CD14-positive monocyte (primary cell): ENCODE results near the gene SKA2. TPM values are rescaled to one million over a fixed set of nuclear protein-coding genes. Genes with fewer than 3 reads are reported as not detected.
"Not testable (repeated sequence)": the region's sequence is repeated elsewhere in the genome, so short reads cannot be mapped to it uniquely, and the experiment has no call there.

ENCODE experiments used
- DNase-seq, 3 donors: peaks; one replicate each; pipeline ENCODE4 v3.0.0-alpha.2; 2011 to 2022
- H2AFZ ChIP-seq: 2 replicates; pipeline ENCODE4 v1.6.0; 2012; ENCODE audit warnings: mild to moderate bottlenecking, low read depth, low read length, inconsistent platforms; ENCODE audit not compliant: insufficient read depth, poor library complexity, severe bottlenecking
- H3K27ac ChIP-seq, 2 donors: 1 replicate in 1 of 2; 2 replicates in 1 of 2; pipeline ENCODE4 v1.5.1; 2012 to 2013; ENCODE audit warnings: low read length in 2 of 2, control low read depth in 1 of 2, inconsistent platforms in 1 of 2, low read depth in 1 of 2, mild to moderate bottlenecking in 1 of 2
- H3K27me3 ChIP-seq, 2 donors: one replicate each; pipeline versions ENCODE4 v1.6.0 to v1.6.1; 2011 to 2013; ENCODE audit warnings: low read length in 2 of 2; ENCODE audit not compliant: control insufficient read depth in 2 of 2, insufficient read depth in 2 of 2
- H3K36me3 ChIP-seq, 2 donors: replicated peaks in 1 of 2; 1 replicate in 1 of 2; 2 replicates in 1 of 2; pipeline versions ENCODE4 v1.5.1 to v1.6.1; 2012 to 2013; ENCODE audit warnings: low read length in 2 of 2, control low read depth in 1 of 2, inconsistent platforms in 1 of 2, mild to moderate bottlenecking in 1 of 2; ENCODE audit not compliant: insufficient read depth in 2 of 2, control insufficient read depth in 1 of 2
- H3K4me1 ChIP-seq, 2 donors: 1 replicate in 1 of 2; 2 replicates in 1 of 2; pipeline versions ENCODE4 v1.5.1 to v1.6.1; 2012 to 2013; ENCODE audit warnings: low read length in 2 of 2, control low read depth in 1 of 2, inconsistent platforms in 1 of 2, mild to moderate bottlenecking in 1 of 2, moderate library complexity in 1 of 2; ENCODE audit not compliant: insufficient read depth in 2 of 2, control insufficient read depth in 1 of 2
- H3K4me2 ChIP-seq: replicated peaks from 2 replicates; pipeline ENCODE3; 2012; ENCODE audit warnings: low read length, moderate library complexity, mild to moderate bottlenecking; ENCODE audit not compliant: poor library complexity, severe bottlenecking; ENCODE audit errors: extremely low read depth
- H3K4me3 ChIP-seq, 3 experiments: fragments of 200-600 bp in 1 of 3; sonication (generic) in 1 of 3; replicated peaks in 1 of 3; 1 replicate in 2 of 3; 2 replicates in 1 of 3; pipeline ENCODE4 v1.5.1; 2011 to 2013; ENCODE audit warnings: low read length in 3 of 3, mild to moderate bottlenecking in 3 of 3, control low read depth in 2 of 3, low read depth in 2 of 3, inconsistent platforms in 1 of 3, moderate library complexity in 1 of 3
- H3K79me2 ChIP-seq: 2 replicates; pipeline ENCODE4 v1.6.0; 2012; ENCODE audit warnings: mild to moderate bottlenecking, control low read depth, inconsistent platforms, low read length, moderate library complexity; ENCODE audit not compliant: insufficient read depth
- H3K9ac ChIP-seq: 2 replicates; pipeline ENCODE4 v1.6.0; 2017; ENCODE audit warnings: low read length, mild to moderate bottlenecking; ENCODE audit not compliant: insufficient read depth, poor library complexity, severe bottlenecking
- H3K9me3 ChIP-seq, 2 donors: replicated peaks in 1 of 2; 1 replicate in 1 of 2; 2 replicates in 1 of 2; pipeline versions ENCODE4 v1.5.1 to v1.6.1; 2012 to 2013; ENCODE audit warnings: low read length in 2 of 2, control low read depth in 1 of 2; ENCODE audit not compliant: control insufficient read depth in 1 of 2, insufficient read depth in 1 of 2
- H4K20me1 ChIP-seq: 2 replicates; pipeline ENCODE4 v1.6.0; 2012; ENCODE audit warnings: mild to moderate bottlenecking, low read length, control low read depth, moderate library complexity; ENCODE audit not compliant: insufficient read depth
- H3K27ac Mint-ChIP-seq, 7 donors: one replicate each; pipeline ENCODE4 v1.8.0; 2020; ENCODE audit warnings: mild to moderate bottlenecking in 7 of 7, mixed read lengths in 7 of 7, moderate library complexity in 6 of 7, inconsistent platforms in 2 of 7
- H3K27me3 Mint-ChIP-seq, 3 donors: one replicate each; pipeline ENCODE4 v1.8.0; 2021 to 2022; ENCODE audit warnings: low read depth in 3 of 3, mild to moderate bottlenecking in 3 of 3, mixed read lengths in 3 of 3, moderate library complexity in 3 of 3, inconsistent platforms in 1 of 3
- H3K36me3 Mint-ChIP-seq, 2 donors: one replicate each; pipeline ENCODE4 v1.8.0; 2020; ENCODE audit warnings: mixed read lengths in 2 of 2, inconsistent platforms in 1 of 2, mild to moderate bottlenecking in 1 of 2
- H3K4me1 Mint-ChIP-seq: one replicate; pipeline ENCODE4 v1.8.0; 2020; ENCODE audit warnings: mild to moderate bottlenecking, mixed read lengths
- H3K4me3 Mint-ChIP-seq, 2 donors: one replicate each; pipeline ENCODE4 v1.8.0; 2020; ENCODE audit warnings: mild to moderate bottlenecking in 2 of 2, mixed read lengths in 2 of 2, moderate library complexity in 1 of 2
- H3K9me3 Mint-ChIP-seq, 7 donors: one replicate each; pipeline ENCODE4 v1.8.0; 2020 to 2022; ENCODE audit warnings: mixed read lengths in 7 of 7, mild to moderate bottlenecking in 6 of 7, moderate library complexity in 6 of 7, inconsistent platforms in 2 of 7
- CTCF ChIP-seq: fragments of 200-600 bp; IDR thresholded peaks from one replicate; pipeline ENCODE4 v1.8.0; 2022; ENCODE audit warnings: antibody characterized with exemption, mild to moderate bottlenecking
- WGBS: methylation state at CpG from one replicate; pipeline ENCODE4 v1.1.5; 2013; ENCODE audit warnings: missing lambda C conversion rate; ENCODE audit not compliant: insufficient coverage; 5-methylcytosine and 5-hydroxymethylcytosine counted together
- intact Hi-C, 2 donors: fragments of 100-400 bp; cut with micrococcal nuclease; formaldehyde crosslinking; loops; one replicate each; pipeline versions ENCODE4 v1.15.0 to v1.15.1; 2023
- polyA plus RNA-seq, 3 donors: library from polyadenylated mRNA; depleted of rRNA in 1 of 3; unstranded in 2 of 3; stranded (reverse) in 1 of 3; fragments of 300-500 nt in 2 of 3; fragments of >200 nt in 1 of 3; fragmentation: Illumina TruSeq in 2 of 3; gene quantifications; 1 replicate in 2 of 3; 2 replicates in 1 of 3; pipeline ENCODE4 v1.2.3, GENCODE V29; 2012 to 2021

SKA2 gene
- polyA plus RNA-seq, 3 donors, result 3.1 to 20.4 (median 19.2) TPM

DNA sequence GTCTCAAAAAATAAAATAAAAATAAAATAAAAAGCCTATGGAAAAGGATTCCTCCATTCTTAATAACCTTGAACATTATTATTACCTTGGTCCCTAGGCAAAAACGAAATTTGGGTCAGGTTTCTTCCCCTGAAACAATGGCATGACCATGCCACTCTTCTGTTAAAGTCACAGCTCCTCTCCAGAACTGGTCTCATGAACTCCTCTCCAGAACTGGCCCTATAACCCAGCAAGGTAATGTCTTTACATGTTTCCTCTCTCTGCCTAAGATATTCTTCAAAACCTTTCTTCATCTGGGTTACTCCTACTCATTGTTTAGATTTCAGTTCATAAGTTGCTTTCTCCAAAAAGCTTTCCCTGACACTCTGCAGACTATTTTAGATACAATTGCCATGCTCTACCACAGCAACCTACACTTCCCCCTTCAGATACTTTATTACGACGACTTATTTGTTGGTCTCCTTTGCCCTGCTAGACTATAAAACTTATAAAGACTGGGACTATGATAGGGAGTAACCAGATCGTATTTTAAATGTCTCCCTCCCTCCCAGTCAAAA lies 61.8 kb downstream of the SKA2 start:
- 87% methylated on average over 1 of the region's 4 CpGs for WGBS
- Mint-ChIP-seq H3K27ac (no peak overlapping the region), H3K4me1 (no peaks in the 10 kb centered on the region), H3K4me3 (no peak overlapping the region), H3K36me3 (peaks cover 23 to 25% of the 10 kb centered on the region in 2 donors), H3K9me3 (peaks cover 0 to 3% (median 0%) of the 10 kb centered on the region in 7 donors), H3K27me3 (no peaks in the 10 kb centered on the region)
- H4K20me1 ChIP-seq, result no peaks in the 10 kb centered on the region
- no peak overlapping the region for H3K27ac ChIP-seq
- H3K79me2 ChIP-seq, result peaks cover 20% of the 10 kb centered on the region
- H2AFZ ChIP-seq, result no peak overlapping the region
- no peak for DNase-seq
- no peaks in the 10 kb centered on the region for H3K4me1 ChIP-seq
- H3K36me3 ChIP-seq, result peaks cover 8 to 26% of the 10 kb centered on the region in 2 donors
- H3K4me2 ChIP-seq, result no peak overlapping the region
- TF ChIP-seq CTCF, result no peak
- intact Hi-C loops, result no loop called here
- no peaks in the 10 kb centered on the region for H3K9me3 ChIP-seq
- no peak overlapping the region for H3K9ac ChIP-seq
- H3K4me3 ChIP-seq, result no peak overlapping the region
- H3K27me3 ChIP-seq, result no peaks in the 10 kb centered on the region

DNA sequence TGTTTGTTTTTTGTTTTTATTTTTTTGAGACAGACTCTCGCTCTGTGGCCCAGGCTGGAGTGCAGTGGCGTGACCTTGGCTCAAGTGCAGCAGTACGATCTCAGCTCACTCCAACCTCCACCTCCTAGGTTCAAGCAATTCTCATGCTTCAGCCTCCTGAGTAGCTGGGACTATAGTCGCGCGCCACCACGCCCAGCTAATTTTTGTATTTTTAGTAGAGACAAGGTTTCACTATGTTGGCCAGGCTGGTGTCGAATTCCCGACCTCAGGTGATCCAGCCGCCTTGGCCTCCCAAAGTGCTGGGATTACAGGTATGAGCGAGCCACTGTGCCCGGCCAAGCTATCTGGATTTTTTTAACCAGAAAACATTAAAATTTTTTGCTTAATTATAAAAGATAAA lies 64.4 kb downstream of the SKA2 start:
- H3K36me3 Mint-ChIP-seq, result peaks cover 23 to 28% of the 10 kb centered on the region in 2 donors
- H3K27me3 Mint-ChIP-seq, DNase-seq, H3K4me2 ChIP-seq, H3K4me3 Mint-ChIP-seq, H4K20me1 ChIP-seq, H3K79me2 ChIP-seq, H3K4me1 Mint-ChIP-seq, H3K27ac ChIP-seq, H3K9me3 Mint-ChIP-seq, H3K4me3 ChIP-seq, H3K4me1 ChIP-seq, intact Hi-C loops, H2AFZ ChIP-seq, H3K27me3 ChIP-seq, H3K9ac ChIP-seq, H3K9me3 ChIP-seq, H3K27ac Mint-ChIP-seq: not testable (repeated sequence)
- WGBS, result 90% methylated on average over 2 of the region's 12 CpGs
- H3K36me3 ChIP-seq, result peaks cover 14 to 40% of the 10 kb centered on the region in 2 donors
